ENCODE data around the gene TMEM234. TPM values are rescaled to one million over a fixed set of nuclear protein-coding genes. Genes with fewer than 3 reads are reported as not detected.

The TMEM234 gene
- total and polyA plus RNA-seq, 5 donors from 2014 or later: 4.6 to 14.2 (median 5.9) TPM

DNA sequence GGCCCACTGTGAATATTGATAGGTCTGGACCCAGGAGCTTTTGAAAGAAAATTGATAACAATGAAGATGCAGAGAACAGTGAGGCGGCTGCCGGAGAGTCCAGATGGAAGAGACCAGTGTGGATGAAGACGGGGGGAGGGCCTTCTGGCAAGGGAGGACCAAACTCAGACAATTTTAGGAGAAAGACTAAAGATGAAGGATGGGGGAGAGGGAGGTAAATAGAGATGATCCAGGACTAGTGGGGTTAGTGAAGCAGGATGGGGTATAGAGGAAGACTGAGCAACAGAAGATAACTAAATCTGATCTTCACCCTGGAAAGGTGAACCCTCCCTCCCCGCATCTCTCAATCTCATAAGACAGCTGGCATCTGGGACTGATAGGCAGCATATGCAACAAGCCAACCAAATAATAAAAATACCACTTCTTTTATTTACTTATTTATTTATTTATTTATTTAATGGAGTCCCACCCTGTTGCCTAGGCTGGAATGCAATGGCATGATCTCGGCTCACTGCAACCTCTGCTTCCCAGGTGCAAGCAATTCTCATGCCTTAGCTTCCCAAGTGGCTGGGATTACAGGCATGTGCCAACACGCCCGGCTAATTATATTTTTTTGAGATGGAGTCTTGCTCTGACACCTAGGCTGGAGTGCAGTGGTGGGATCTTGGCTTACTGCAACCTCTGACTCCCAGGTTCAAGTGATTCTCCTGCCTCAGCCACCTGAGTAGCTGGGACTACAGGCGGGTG is 10.6 kb upstream of the TMEM234 start:
- Histone ChIP-seq H3K9me3 (ENCODE audit: control insufficient read depth in 2 of 2, low read length in 2 of 2) (no peaks in the 10 kb centered on the region), H3K27ac (ENCODE audit: insufficient read depth, low read length, poor library complexity, severe bottlenecking) (no peak overlapping the region), H3K4me1 (ENCODE audit: control insufficient read depth, insufficient read depth, low read length, poor library complexity, severe bottlenecking) (no peaks in the 10 kb centered on the region), H3K27me3 (ENCODE audit: control insufficient read depth, insufficient read depth, low read length) (no peaks in the 10 kb centered on the region), H3K4me3 (ENCODE audit: low read depth, low read length) (no peak overlapping the region), H3K36me3 (ENCODE audit: control insufficient read depth, insufficient read depth, low read length) (peaks cover 37% of the 10 kb centered on the region)
- DNase-seq (no peak), ATAC-seq (ENCODE audit: low read depth in 2 of 2) (no peak)
- Mint-ChIP-seq H3K4me3 (no peak overlapping the region), H3K36me3 (peaks cover 14% of the 10 kb centered on the region), H3K27ac (peak overlapping the region in 2 of 3 donors; percentile 58 to 79), H3K9me3 (no peaks in the 10 kb centered on the region), H3K27me3 (no peaks in the 10 kb centered on the region), H3K4me1 (peaks cover 0 to 7% (median 1%) of the 10 kb centered on the region in 4 donors)

DNA sequence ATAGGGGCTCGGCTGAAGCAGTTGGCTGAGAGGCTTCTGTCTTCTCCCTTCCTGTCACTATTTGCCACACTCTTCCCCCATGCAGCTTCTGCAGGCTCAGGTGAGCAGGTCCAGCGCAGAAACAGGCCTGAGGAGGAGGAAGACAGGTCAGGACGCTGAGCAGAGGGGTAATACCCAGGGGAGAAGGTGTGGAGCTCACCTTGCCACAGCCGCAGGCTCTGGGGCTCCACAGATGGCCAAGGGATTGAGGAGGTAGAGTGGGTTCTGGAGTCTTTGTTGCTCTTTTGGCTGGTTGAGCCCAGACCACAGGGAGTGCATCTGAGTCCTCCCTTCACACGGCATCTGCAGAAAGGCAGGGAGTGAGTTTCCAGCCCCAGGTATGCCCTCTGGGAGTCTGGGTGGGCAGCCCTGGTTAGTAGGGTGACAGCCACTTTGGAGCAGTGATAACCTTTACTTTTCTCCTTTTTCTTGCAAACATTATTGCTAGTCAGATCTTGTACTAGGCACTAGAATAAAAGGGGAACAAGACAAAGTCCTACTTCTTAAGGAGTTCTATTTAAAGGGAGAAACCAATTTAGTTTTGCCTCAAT is 9.8 kb upstream of the TMEM234 start:
- DNase-seq (no peak), ATAC-seq (ENCODE audit: low read depth in 2 of 2) (no peak)
- H3K27ac ChIP-seq (ENCODE audit: insufficient read depth, low read length, poor library complexity, severe bottlenecking): no peak overlapping the region
- no peaks in the 10 kb centered on the region for H3K9me3 ChIP-seq (ENCODE audit: control insufficient read depth in 2 of 2, low read length in 2 of 2)
- peak overlapping the region in 2 of 3 donors; percentile 58 to 63 for H3K27ac Mint-ChIP-seq
- no peak overlapping the region for H3K4me3 ChIP-seq (ENCODE audit: low read depth, low read length)
- H3K36me3 Mint-ChIP-seq: peaks cover 20% of the 10 kb centered on the region
- H3K27me3 ChIP-seq (ENCODE audit: control insufficient read depth, insufficient read depth, low read length): no peaks in the 10 kb centered on the region
- H3K9me3 Mint-ChIP-seq: no peaks in the 10 kb centered on the region
- H3K36me3 ChIP-seq (ENCODE audit: control insufficient read depth, insufficient read depth, low read length): peaks cover 43% of the 10 kb centered on the region
- H3K4me3 Mint-ChIP-seq: no peak overlapping the region
- peaks cover 0 to 10% (median 3%) of the 10 kb centered on the region in 4 donors for H3K4me1 Mint-ChIP-seq
- no peaks in the 10 kb centered on the region for H3K27me3 Mint-ChIP-seq
- no peaks in the 10 kb centered on the region for H3K4me1 ChIP-seq (ENCODE audit: control insufficient read depth, insufficient read depth, low read length, poor library complexity, severe bottlenecking)

DNA sequence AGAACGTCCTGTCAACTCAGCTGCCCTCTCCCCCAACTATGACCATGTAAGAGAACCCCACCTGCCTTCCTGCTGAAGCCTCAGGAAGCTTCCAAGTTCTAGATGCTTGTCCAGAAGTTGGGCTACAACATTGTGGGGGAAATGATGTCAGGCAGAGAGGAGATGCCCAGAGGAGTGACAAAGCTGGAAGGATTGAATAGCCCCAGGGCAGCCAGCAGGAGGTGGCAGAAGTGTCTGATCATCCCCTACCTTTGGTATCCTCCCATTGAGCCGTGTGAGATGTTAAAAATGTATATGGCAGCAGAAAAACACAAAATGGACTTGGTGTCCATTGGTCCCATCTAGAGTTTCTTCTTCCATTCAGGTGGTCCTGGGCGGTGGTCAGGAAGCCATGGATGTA is 6.6 kb upstream of the TMEM234 start:
- no peak for DNase-seq
- Mint-ChIP-seq H3K27ac (peak overlapping the region in 1 of 3 donors; percentile 45), H3K4me3 (no peak overlapping the region), H3K4me1 (peaks cover 4 to 17% (median 11%) of the 10 kb centered on the region in 4 donors), H3K27me3 (no peaks in the 10 kb centered on the region), H3K9me3 (no peaks in the 10 kb centered on the region), H3K36me3 (peaks cover 31% of the 10 kb centered on the region)
- Histone ChIP-seq H3K36me3 (ENCODE audit: control insufficient read depth, insufficient read depth, low read length) (peaks cover 68% of the 10 kb centered on the region), H3K9me3 (ENCODE audit: control insufficient read depth in 2 of 2, low read length in 2 of 2) (no peaks in the 10 kb centered on the region), H3K4me3 (ENCODE audit: low read depth, low read length) (no peak overlapping the region), H3K4me1 (ENCODE audit: control insufficient read depth, insufficient read depth, low read length, poor library complexity, severe bottlenecking) (peaks cover 6% of the 10 kb centered on the region), H3K27me3 (ENCODE audit: control insufficient read depth, insufficient read depth, low read length) (no peaks in the 10 kb centered on the region), H3K27ac (ENCODE audit: insufficient read depth, low read length, poor library complexity, severe bottlenecking) (no peak overlapping the region)
- no peak for ATAC-seq (ENCODE audit: low read depth in 2 of 2)

DNA sequence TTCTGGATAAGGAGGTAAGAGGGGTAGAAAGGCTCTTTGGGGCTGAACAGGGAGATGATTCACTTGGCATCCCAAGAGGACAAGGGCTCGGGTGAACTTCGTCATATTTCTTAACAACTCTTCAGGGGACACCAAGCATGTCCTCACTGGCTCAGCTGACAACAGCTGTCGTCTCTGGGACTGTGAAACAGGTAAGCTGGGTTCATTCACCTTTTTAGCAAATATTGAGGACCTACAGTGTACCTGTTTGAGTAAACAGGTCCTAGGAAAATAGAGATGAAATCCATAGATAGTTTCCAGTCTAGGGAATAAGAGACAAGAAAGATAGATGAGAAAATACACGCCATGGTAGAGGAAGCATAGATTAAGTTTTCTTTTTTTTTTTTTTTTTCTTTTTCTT is 2.1 kb upstream of the TMEM234 start:
- H3K27ac Mint-ChIP-seq: peak overlapping the region; percentile 80 to 99 (median 90)
- Histone ChIP-seq H3K4me1 (ENCODE audit: control insufficient read depth, insufficient read depth, low read length, poor library complexity, severe bottlenecking) (peaks cover 33% of the 10 kb centered on the region), H3K36me3 (ENCODE audit: control insufficient read depth, insufficient read depth, low read length) (peaks cover 45% of the 10 kb centered on the region), H3K27me3 (ENCODE audit: control insufficient read depth, insufficient read depth, low read length) (no peaks in the 10 kb centered on the region), H3K27ac (ENCODE audit: insufficient read depth, low read length, poor library complexity, severe bottlenecking) (no peak overlapping the region), H3K4me3 (ENCODE audit: low read depth, low read length) (no peak overlapping the region), H3K9me3 (ENCODE audit: control insufficient read depth in 2 of 2, low read length in 2 of 2) (no peaks in the 10 kb centered on the region)
- peak overlapping the region; percentile 75 to 100 (median 88) for H3K4me3 Mint-ChIP-seq
- H3K9me3 Mint-ChIP-seq: no peaks in the 10 kb centered on the region
- peaks cover 10 to 59% (median 30%) of the 10 kb centered on the region in 4 donors for H3K4me1 Mint-ChIP-seq
- H3K36me3 Mint-ChIP-seq: peaks cover 38% of the 10 kb centered on the region
- DNase-seq (no peak), ATAC-seq (ENCODE audit: low read depth in 2 of 2) (no peak)
- no peaks in the 10 kb centered on the region for H3K27me3 Mint-ChIP-seq

DNA sequence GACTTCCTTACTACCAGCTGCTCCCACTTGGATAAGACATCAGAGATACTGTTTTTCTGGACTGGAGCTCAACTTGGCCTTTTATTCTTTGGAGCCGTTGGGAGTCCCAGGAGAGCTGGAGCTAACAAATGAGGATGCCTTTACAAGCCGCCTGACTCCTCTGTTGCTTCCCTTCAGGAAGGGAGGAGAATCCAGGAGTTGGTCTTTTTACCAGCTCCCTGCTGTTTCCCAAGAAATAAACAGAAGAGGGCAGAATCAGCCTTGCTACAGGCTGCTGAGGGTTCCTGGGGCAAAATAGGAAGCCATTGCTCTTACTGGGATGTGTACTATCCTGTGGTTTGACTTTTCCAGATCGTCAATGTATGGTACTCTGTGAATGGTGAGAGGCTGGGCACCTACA is 1.5 kb upstream of the TMEM234 start:
- Histone ChIP-seq H3K4me3 (ENCODE audit: low read depth, low read length) (peak overlapping the region; percentile 40), H3K9me3 (ENCODE audit: control insufficient read depth in 2 of 2, low read length in 2 of 2) (no peaks in the 10 kb centered on the region), H3K4me1 (ENCODE audit: control insufficient read depth, insufficient read depth, low read length, poor library complexity, severe bottlenecking) (peaks cover 33% of the 10 kb centered on the region), H3K36me3 (ENCODE audit: control insufficient read depth, insufficient read depth, low read length) (peaks cover 41% of the 10 kb centered on the region), H3K27me3 (ENCODE audit: control insufficient read depth, insufficient read depth, low read length) (no peaks in the 10 kb centered on the region), H3K27ac (ENCODE audit: insufficient read depth, low read length, poor library complexity, severe bottlenecking) (peak overlapping the region; percentile 49)
- H3K4me1 Mint-ChIP-seq: peaks cover 10 to 59% (median 29%) of the 10 kb centered on the region in 4 donors
- ATAC-seq (ENCODE audit: low read depth in 2 of 2) (no peak), DNase-seq (no peak)
- H3K27ac Mint-ChIP-seq: peak overlapping the region; percentile 80 to 99 (median 90)
- no peaks in the 10 kb centered on the region for H3K9me3 Mint-ChIP-seq
- peaks cover 36% of the 10 kb centered on the region for H3K36me3 Mint-ChIP-seq
- no peaks in the 10 kb centered on the region for H3K27me3 Mint-ChIP-seq
- peak overlapping the region; percentile 97 to 100 (median 98) for H3K4me3 Mint-ChIP-seq

DNA sequence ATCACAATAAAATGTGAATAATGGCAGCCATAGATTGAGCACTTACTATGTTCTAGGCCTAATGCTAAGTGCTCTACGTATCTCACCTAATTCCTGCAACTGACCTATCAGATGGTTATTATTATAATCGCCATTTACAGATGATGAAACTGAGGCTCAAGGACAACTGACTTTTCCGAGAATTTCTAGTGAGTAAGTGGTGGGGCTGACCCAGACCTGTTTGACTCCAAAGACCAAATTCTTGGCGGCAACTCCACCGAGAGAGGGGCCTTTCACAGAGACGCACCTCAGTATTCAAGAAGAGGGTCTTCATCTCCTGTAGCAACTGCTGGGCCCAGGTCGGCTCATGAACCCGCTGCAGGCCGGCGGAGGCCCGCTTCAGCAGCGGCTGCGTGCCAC is 573 bp downstream of the TMEM234 start:
- peaks cover 33% of the 10 kb centered on the region for H3K4me1 ChIP-seq (ENCODE audit: control insufficient read depth, insufficient read depth, low read length, poor library complexity, severe bottlenecking)
- H3K4me1 Mint-ChIP-seq: peaks cover 6 to 64% (median 27%) of the 10 kb centered on the region in 4 donors
- peak overlapping the region; percentile 96 for H3K27ac ChIP-seq (ENCODE audit: insufficient read depth, low read length, poor library complexity, severe bottlenecking)
- H3K9me3 Mint-ChIP-seq: no peaks in the 10 kb centered on the region
- no peaks in the 10 kb centered on the region for H3K27me3 Mint-ChIP-seq
- no peaks in the 10 kb centered on the region for H3K9me3 ChIP-seq (ENCODE audit: control insufficient read depth in 2 of 2, low read length in 2 of 2)
- no peak for DNase-seq
- H3K36me3 ChIP-seq (ENCODE audit: control insufficient read depth, insufficient read depth, low read length): peaks cover 28% of the 10 kb centered on the region
- H3K27ac Mint-ChIP-seq: peak overlapping the region in 2 of 3 donors; percentile 99
- H3K4me3 ChIP-seq (ENCODE audit: low read depth, low read length): peak overlapping the region; percentile 72
- H3K36me3 Mint-ChIP-seq: peaks cover 22% of the 10 kb centered on the region
- no peaks in the 10 kb centered on the region for H3K27me3 ChIP-seq (ENCODE audit: control insufficient read depth, insufficient read depth, low read length)
- H3K4me3 Mint-ChIP-seq: peak overlapping the region; percentile 97 to 100 (median 98)
- no peak for ATAC-seq (ENCODE audit: low read depth in 2 of 2)

DNA sequence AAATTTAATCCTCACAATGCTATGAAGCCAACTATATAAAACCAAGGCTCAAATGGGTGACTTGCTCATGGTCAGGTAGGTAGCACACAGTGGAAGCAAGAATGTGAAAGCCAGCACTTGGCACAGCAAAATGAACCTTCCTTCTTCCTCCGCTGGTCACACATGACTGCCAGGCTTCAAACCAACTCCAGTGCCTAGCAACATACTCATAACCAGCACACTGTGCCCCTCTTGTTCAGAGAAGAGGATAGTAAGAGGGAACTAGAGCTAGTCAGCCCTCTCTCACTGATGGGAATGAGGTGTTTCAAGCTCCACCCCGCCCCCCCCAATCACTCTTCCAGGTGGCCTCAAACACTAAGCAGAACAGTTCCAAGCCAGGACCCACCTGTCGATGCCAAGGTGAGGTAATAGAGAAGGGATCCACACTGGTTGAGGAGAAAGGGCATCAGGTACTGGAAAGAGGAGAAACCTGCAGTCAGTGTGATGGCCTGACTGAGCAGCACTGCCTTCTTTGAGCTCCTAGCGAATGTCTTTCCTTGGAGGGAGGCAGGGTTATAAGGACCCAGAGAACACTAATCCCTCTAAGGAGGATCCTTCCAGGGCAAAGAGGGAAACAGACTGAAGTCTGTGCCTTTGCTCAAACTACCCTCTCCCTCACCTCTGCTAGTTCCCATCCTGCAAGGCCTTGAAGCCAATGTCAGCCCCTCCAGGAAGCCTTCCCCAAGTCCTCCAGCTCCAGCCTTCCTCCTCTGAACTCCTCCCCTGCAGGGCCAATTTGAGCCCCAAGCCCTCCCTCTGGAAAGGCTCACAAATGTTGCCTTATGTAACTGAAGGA is 1.2 kb downstream of the TMEM234 start:
- no peaks in the 10 kb centered on the region for H3K9me3 Mint-ChIP-seq
- H3K4me1 Mint-ChIP-seq: peaks cover 6 to 67% (median 30%) of the 10 kb centered on the region in 4 donors
- Histone ChIP-seq H3K27me3 (ENCODE audit: control insufficient read depth, insufficient read depth, low read length) (no peaks in the 10 kb centered on the region), H3K4me3 (ENCODE audit: low read depth, low read length) (peak overlapping the region; percentile 72), H3K27ac (ENCODE audit: insufficient read depth, low read length, poor library complexity, severe bottlenecking) (peak overlapping the region; percentile 96), H3K4me1 (ENCODE audit: control insufficient read depth, insufficient read depth, low read length, poor library complexity, severe bottlenecking) (peaks cover 39% of the 10 kb centered on the region), H3K9me3 (ENCODE audit: control insufficient read depth in 2 of 2, low read length in 2 of 2) (no peaks in the 10 kb centered on the region), H3K36me3 (ENCODE audit: control insufficient read depth, insufficient read depth, low read length) (peaks cover 26% of the 10 kb centered on the region)
- no peaks in the 10 kb centered on the region for H3K27me3 Mint-ChIP-seq
- peaks cover 26% of the 10 kb centered on the region for H3K36me3 Mint-ChIP-seq
- no peak for DNase-seq
- peak overlapping the region; percentile 97 to 100 (median 98) for H3K4me3 Mint-ChIP-seq
- peak overlapping the region in 2 of 3 donors; percentile 99 for H3K27ac Mint-ChIP-seq
- ATAC-seq (ENCODE audit: low read depth in 2 of 2): no peak

All from CD4-positive, CD25-positive, alpha-beta regulatory T cell (primary cell).